HG02938 (cell line): ENCODE measurements around the gene ZDHHC1.

Source experiments
- ATAC-seq: cut with Tn5 transposase; IDR thresholded peaks from one replicate; pipeline ENCODE4 v1.9.1; 2021; ENCODE audit warnings: mild to moderate bottlenecking, moderate library complexity; ENCODE audit not compliant: unreplicated experiment

Gene ZDHHC1

GRCh38 chr16:67447508-67448076, 31.3 kb upstream of the ZDHHC1 start:
- ATAC-seq = no peak

GRCh38 chr16:67446968-67447507, 30.8 kb upstream of the ZDHHC1 start:
- ATAC-seq = no peak

DNA sequence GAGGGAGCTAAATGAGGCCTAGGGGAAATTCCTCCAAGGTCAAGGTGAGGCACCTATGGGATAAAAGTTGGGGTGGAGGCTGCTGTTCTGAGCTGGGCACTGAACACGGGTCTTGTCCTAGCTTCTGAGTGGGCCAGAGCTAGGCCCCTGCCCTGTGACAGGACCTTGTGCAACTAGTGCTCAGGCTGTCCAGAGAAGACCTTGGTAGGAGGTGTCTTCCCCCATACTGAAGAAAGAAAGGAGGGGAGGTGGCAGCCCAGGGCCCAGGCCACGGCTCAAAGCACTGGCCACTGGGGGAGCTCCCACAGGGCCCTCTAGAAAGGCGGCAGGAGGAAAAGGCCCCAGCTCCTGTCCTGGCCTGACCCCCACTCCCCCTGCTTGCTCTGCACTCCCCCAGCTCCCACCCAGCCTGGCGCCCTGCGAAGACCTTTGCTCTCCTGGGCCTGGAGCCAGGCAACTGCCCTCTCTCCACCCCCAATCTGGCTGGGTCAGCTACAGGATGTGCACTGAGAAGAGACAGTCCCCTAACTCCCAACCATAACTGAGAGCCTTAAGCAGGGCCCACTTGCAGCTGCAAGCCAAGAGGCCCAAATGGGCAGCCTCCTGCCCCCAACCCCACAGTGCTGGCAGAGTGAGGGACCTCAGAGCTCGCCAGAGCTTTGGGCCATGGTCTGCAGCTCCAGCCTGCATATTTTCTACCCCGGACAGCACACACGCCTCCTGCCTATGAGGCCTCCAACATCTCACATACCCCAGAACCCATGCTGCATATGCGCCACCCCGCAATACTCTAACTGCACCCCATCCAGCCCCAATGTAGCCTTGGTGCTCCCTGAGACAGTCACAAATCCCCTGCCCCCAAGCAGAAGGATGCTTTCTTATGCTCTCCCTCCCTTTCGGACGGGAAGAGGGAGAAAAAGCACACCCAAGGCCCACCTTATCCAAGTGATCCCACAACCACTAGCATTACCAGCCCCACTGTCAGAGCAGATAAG, 29.9 kb upstream of the ZDHHC1 start:
- ATAC-seq = no peak

GRCh38 chr16:67445441-67445912, 29.2 kb upstream of the ZDHHC1 start:
- ATAC-seq = no peak

- no peak for ATAC-seq
These were observed 28.8 kb upstream of the ZDHHC1 start for GRCh38 chr16:67445126-67445426.

DNA sequence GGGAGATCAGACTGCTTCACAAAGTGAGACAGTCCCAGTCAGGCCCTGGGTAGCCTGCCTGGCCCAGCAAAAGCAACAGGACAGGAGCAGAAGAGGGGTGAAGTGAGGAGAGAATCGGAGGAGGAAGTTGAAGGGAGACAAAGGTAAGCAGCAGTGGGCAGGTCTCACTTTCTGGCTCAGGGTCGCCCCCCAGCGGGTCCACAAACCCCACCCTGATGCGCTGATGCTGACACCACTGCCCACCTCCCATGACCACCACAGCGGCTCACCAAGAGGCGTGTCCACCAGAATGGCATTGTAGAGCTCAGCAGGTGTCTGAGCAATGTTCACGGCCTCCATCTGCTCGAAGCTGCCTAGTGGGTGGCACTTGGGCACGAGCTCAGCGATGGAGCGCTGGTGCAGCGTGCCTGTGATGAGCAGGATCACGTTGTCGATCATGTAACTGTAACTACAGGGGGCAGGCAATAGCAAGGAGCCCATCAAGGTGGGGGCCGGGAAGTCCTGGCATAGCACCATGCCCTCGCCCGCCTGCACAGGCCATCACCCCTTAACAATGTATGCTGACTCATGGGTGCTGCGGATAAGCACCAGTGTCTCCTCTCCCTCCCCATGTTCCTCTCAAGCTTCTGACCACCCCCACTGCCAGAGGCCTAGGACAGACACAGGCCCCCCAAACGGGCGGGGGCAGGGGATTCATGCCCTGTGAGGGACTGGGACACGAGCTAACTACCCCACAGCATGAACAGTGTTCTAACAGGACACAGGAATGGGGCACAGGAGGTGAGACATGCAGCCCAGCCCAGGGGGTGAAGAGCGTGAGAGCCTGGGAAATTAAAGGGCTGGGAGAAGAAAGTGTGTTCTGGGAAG, 28.2 kb upstream of the ZDHHC1 start:
- ATAC-seq = no peak

GRCh38 chr16:67443265-67443664, 27.0 kb upstream of the ZDHHC1 start:
- no peak for ATAC-seq

DNA sequence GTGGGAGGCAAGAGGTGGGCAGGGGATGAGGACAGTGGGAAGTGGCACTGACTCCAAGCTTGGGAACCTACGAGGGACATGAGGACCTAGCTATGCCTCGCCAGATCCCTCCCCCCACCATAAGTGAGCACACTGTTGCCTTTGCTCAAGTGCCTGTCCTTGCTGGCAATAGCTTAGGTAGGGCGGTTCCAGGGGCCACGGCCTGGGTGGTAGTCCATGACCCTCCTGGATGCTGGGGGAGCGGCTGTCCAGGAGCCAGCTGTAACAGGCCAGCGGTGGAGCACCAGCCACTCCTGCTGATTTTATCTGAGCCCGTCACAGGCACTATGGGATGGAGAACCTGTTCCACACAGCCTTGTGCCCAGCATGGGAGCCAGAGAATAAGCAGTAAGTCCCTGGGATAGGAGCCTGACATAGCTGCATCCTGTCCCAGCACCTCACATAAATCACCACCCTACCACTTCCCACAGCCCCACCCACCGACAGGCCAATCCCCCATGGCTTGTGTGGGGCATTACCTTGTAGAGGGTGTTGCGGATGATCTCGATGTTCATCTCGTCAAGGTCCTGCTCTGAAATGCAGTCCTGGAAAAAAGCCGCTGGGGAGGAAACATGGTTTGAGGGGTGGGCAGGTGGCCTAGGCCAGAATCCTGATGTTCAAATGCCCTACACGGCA, 26.4 kb upstream of the ZDHHC1 start:
- no peak for ATAC-seq

GRCh38 chr16:67441907-67442306, 25.6 kb upstream of the ZDHHC1 start:
- ATAC-seq = no peak

DNA sequence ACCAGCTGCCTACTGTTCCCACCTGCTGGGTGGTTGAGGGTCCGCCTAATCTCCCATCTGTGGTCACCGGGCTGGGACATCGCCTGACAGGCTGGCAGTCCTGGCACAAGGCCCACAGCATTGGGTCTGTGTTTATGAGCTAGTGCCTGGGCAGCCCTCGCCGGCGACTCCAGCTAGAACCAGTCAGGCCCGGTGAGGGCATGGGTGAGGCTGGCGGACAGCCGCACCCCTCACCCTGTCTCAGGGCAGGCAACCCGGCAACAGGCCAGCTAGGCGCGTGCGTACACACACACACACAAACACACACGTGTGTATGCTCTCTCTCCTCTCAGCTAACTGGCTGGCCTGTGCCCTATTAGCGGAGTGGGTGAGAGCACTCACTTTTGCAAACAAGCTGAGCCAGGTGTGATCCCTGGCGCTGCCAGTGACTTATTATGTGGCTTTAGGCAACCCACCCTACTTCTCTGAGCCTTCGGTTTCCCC, 25.0 kb upstream of the ZDHHC1 start:
- ATAC-seq = no peak

GRCh38 chr16:67438824-67439393, 22.6 kb upstream of the ZDHHC1 start:
- ATAC-seq = no peak

DNA sequence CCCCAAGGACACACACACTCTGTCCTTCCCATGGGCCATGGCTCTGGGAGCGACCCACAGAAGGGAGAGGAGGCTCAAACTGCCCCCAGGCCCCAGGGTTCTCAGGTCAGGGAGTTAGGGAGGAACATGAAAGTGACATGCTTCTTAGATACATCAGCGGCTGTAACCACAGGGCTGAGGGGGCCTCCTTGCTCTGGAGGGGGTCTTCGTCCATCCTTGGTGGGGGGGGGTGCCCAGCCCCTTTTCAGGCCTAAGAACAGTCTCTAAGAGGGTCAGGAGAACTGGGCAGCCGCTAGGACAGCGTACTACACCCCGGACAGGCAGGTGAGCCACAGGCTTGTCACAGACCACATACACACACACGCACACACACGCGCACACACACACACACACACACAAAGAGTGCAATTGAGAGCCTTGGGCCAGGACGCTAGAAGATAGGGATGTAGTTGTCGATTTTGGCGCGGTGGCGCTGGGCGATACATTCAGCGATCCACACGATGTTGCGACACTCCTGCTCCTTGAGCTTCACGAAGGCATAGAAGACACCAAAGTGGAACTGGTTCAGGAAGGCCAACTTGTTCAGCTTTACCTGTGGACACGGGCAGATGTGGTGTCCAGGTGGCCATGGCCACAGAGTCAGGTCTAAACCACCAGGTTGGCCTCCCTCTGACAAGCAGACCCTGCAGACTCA, 22.0 kb upstream of the ZDHHC1 start:
- no peak for ATAC-seq

GRCh38 chr16:67437513-67437912, 21.2 kb upstream of the ZDHHC1 start:
- no peak for ATAC-seq

GRCh38 chr16:67436640-67437193, 20.4 kb upstream of the ZDHHC1 start:
- no peak for ATAC-seq

GRCh38 chr16:67435758-67436164, 19.5 kb upstream of the ZDHHC1 start:
- ATAC-seq = no peak

GRCh38 chr16:67433131-67433719, 16.9 kb upstream of the ZDHHC1 start:
- ATAC-seq = no peak

GRCh38 chr16:67432506-67432890, 16.2 kb upstream of the ZDHHC1 start:
- no peak for ATAC-seq

- no peak for ATAC-seq
These were observed 15.7 kb upstream of the ZDHHC1 start for GRCh38 chr16:67431775-67432505.
